NCI-H2227 (cell line): ENCODE data around the gene GSE1.

Experiments
- DNase-seq: peaks from one replicate; lab custom pipeline; 2025; ENCODE audit not compliant: unreplicated experiment; lab: John Stamatoyannopoulos, UW

Gene GSE1

GRCh38 chr16:85658504-85659326 lies 45.6 kb downstream of the GSE1 start:
- DNase-seq: no peak

- DNase-seq: no peak
Observed at GRCh38 chr16:85659336-85659735, 46.2 kb downstream of the GSE1 start.

DNA sequence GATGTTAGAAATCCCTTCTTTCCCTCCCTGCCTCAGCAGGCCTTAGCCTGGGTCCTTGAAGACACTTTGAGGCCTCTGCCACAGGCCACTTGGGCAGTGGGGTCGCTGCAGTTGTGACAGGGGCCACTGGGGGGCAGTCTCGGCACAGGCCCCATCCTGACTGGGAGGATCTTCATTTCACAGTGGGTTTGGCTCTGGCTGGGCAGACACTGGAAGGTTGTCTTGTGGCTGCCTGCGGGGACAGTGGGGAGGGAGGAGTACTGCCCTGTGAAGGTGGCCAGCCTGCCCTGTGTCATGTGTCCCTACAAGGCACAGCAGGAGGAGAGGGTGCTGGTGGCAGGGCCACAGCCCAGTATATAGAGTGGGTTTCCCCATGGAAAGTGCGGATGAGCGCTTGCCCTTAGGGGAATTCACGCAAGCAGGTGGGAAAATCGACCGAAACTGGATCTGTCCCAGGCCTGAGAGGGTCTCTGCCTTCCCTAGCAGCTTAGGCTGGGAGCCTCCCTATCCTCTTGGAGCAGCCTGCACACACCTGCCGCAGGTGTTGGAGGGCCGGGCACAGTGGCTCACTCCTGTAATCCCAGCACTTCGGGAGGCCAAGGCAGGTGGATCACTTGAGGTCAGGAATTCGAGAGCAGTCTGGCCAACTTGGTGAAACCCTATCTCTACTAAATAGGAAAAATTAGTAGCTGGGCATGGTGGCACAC lies 46.8 kb downstream of the GSE1 start:
- DNase-seq: peak; percentile 68

- no peak for DNase-seq
Observed at GRCh38 chr16:85660843-85661739, 48.0 kb downstream of the GSE1 start.

DNA sequence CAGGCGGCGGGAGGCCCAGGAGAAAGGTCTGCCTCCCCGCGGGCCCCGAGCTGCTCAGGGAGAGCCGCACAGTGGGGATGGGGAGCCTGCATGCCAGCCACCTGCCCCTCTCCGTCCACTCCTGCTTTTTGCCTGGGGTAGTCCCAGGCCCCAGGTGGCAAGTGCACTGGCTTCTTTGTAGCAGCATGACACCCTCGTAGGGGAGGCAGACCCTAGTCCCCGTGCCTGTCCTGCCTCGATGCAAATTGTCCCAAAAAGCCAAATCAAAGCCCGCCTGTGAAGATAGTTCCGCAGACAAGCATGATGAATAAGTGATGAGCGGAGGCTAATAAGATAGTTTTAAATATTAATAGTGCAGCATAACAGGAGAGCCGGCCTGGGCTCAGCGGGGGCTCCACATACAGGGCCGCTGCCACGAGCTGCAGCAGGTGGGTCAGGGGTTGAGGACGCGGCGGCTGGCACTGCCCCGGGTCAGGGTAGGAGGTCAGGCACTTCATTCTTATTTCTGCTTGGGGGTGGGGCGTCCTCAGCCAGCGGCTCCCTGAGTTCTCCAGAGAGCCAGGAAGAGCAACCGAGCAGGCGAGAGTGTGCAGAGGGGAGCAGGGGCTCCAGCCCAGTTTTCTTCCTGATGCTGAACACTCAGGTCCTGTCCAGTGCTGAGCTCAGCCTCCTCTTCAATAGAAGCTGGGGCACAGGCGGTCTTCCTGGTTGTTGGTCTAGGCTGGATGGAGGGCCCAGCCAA lies 48.8 kb downstream of the GSE1 start:
- DNase-seq: no peak

DNA sequence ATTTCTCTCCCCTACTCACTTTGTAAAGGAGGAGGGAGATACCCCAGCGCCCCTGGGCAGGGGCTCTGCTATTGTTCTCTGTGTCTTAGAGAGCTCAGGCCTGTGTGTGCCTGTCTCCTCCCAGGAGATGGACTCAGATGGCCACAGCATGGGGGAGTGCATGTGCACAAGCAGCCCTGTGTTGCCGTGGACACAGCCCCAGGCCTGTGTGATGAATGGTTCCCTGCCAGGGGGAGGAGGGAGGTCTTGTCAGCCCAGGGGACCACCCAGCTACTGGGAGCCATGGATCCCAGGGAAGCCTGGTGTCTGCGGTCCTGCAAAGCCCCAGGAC lies 49.3 kb downstream of the GSE1 start:
- DNase-seq: peak; percentile 34

GRCh38 chr16:85662976-85663830 lies 50.1 kb downstream of the GSE1 start:
- no peak for DNase-seq

DNA sequence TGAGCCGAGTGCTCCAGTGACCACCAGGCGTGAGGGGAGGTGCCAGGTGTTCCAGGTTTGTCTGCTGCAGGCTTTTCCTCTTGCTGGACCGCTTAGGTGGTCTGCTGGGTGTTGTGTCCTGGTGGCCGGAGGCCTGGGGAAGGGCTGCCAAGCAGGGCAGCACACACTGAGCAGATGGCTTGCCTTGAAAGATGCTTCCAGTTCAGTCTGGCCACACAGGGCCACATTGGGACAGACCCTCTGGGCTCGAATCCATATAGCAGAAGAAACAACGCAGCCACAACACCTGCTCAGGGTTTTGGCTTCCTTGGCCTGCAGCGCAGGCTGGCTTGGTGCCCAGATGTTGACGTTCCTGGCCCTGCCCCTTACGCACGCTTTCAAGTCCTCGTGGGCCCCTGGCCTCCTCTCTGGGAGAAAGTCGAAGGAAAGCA lies 50.8 kb downstream of the GSE1 start:
- no peak for DNase-seq

DNA sequence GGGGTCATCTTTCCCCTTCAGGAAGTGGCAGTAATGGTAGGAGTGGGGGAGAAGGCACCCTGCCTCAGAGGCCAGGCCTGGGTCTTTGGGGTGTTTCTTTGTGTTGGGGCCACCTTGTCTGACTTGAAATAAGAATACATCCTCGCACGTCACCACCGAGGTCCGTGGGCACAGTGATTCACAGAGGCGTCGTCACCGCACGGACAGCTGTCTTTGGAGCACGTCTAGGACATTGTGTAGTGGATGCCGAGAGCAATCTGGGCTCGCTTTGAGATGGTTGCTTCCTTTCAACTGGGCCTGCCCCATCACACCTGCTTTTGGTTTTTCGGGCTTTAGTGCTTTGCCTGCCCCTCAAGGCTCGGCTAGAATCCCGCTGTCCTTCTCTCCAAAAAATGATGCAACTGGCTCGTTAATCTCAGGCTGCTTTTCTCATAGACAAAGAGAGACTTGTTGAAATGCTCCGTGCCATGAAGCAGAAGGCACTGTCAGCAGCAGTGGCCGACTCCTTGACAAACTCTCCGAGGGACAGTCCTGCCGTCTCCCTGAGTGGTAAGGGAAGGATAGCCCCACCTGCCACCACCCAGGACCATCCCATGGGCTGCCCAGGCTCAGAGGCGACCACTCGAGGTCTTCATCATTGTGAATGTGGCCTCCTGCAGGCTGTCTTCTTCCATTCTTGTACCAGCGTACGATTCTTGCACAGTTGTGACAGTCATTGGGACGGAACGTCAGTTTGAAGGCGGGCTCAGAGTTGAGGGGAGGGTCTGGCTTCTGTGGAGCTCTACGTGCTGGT lies 51.7 kb downstream of the GSE1 start:
- DNase-seq: no peak

GRCh38 chr16:85665373-85665740 lies 52.2 kb downstream of the GSE1 start:
- DNase-seq: no peak

- DNase-seq: no peak
Observed at GRCh38 chr16:85665929-85666328, 52.8 kb downstream of the GSE1 start.

GRCh38 chr16:85667261-85667660 lies 54.1 kb downstream of the GSE1 start:
- no peak for DNase-seq

- DNase-seq: no peak
Observed at GRCh38 chr16:85667841-85668413, 54.8 kb downstream of the GSE1 start.

- no peak for DNase-seq
Observed at GRCh38 chr16:85668676-85669424, 55.7 kb downstream of the GSE1 start.

DNA sequence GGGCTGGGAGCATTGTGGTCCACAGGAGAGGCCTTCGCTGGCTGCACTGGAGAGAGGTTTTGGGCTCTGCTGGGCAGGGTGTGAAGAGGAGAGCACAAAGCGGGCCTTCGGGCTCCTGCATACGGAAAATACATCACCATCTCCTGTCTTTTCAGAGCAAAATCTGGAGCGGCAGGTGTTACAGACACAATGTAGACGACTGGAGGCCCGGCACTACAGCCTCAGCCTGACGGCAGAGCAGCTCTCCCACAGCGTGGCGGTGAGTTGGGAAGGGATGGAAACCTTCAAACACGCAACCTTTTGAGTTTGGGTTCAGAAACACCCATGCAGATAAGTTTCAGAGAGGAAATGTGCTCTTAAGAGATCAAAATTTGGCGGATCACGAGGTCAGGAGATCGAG lies 57.7 kb downstream of the GSE1 start:
- DNase-seq: no peak

DNA sequence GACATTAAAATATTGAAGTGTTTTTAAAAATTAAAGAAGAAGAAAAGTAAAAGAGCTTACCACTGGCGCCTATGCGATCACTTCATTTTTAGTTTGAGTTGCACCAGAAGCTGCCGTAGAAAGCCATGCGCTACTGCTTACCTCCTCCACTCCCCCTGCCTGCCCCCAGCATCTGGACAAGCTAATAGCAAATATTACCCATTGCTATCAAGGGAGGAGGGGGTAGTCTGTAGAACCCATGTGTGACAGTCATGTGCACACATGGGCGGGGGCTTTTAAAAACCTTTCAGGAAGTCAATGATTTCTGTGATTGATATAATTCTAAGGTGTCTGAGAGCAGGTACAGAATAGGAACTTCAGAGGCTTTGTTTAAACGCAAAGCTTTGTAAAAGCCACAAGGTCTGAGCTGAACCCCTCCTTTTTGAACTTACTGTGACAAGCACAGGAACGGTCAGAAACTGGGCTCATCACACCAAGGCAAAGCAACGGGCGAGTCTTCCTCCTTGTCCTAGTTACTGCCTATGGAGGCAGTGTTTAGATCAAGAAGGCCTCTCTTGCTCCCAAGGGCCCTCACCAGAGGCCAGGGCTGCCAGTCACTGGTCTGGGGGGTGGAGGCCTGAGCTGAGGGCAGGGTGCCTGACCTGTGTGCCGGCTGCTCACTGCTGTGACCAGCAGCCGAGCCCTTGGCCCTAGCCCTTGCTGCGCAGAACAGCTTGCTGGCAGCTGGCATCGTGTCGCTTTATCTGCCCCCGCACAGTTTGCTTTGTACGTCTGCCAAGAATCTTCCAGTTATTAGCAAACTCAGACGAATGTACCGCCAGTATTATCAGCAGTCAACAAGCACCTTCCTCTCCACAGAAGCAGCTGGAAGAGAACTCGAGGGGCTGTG lies 60.7 kb downstream of the GSE1 start:
- DNase-seq: no peak

GRCh38 chr16:85674418-85674755 lies 61.3 kb downstream of the GSE1 start:
- no peak for DNase-seq
